Stimulated activated CD8-positive, alpha-beta memory T cell treated with anti-CD3 and anti-CD28 coated beads, Interleukin-12 subunit alpha, Interleukin-12 subunit beta, amount 100 ng/mL, for 24 hours (primary cell): ENCODE results near the gene MAPKAPK3.
A peak's percentile ranks its signal among the peaks of the same experiment; 100 is the strongest.
"Not testable (repeated sequence)": the region's sequence is repeated elsewhere in the genome, so short reads cannot be mapped to it uniquely, and the experiment has no call there.

Experiments used
- DNase-seq: peaks from one replicate; pipeline ENCODE4 v3.0.0-alpha.2; 2020; ENCODE audit errors: extremely low read depth

Gene MAPKAPK3

GRCh38 chr3:50656417-50657195 is 39.7 kb downstream of the MAPKAPK3 start:
- no peak for DNase-seq

GRCh38 chr3:50657407-50657806 is 40.5 kb downstream of the MAPKAPK3 start:
- no peak for DNase-seq

- DNase-seq = no peak
Observed at GRCh38 chr3:50657816-50658215, 40.9 kb downstream of the MAPKAPK3 start.

- no peak for DNase-seq
Observed at GRCh38 chr3:50658416-50658815, 41.5 kb downstream of the MAPKAPK3 start.

GRCh38 chr3:50658831-50659230 is 41.9 kb downstream of the MAPKAPK3 start:
- no peak for DNase-seq

GRCh38 chr3:50660386-50660785 is 43.4 kb downstream of the MAPKAPK3 start:
- DNase-seq = no peak

GRCh38 chr3:50661321-50661837 is 44.4 kb downstream of the MAPKAPK3 start:
- no peak for DNase-seq

- DNase-seq = no peak
Observed at GRCh38 chr3:50662408-50662807, 45.5 kb downstream of the MAPKAPK3 start.

GRCh38 chr3:50665081-50665840 is 48.3 kb downstream of the MAPKAPK3 start:
- no peak for DNase-seq

- DNase-seq = not testable (repeated sequence)
Observed at GRCh38 chr3:50665841-50666115, 48.8 kb downstream of the MAPKAPK3 start.

GRCh38 chr3:50666837-50667236 is 49.9 kb downstream of the MAPKAPK3 start:
- DNase-seq = no peak

- no peak for DNase-seq
Observed at GRCh38 chr3:50671331-50671730, 54.4 kb downstream of the MAPKAPK3 start.

- no peak for DNase-seq
Observed at GRCh38 chr3:50672656-50673055, 55.7 kb downstream of the MAPKAPK3 start.

GRCh38 chr3:50673931-50674330 is 57.0 kb downstream of the MAPKAPK3 start:
- DNase-seq = no peak

- peak; percentile 23 for DNase-seq
Observed at GRCh38 chr3:50674349-50675178, 57.6 kb downstream of the MAPKAPK3 start, which contains the start of gene DOCK3. TSS of gene DOCK3 (plus strand) at chr3:50674927. CDS start at chr3:50675264, 337 bp downstream.

GRCh38 chr3:50675179-50676030 is 58.5 kb downstream of the MAPKAPK3 start:
- DNase-seq = peak; percentile 30

- DNase-seq = no peak
Observed at GRCh38 chr3:50676031-50676705, 59.2 kb downstream of the MAPKAPK3 start.

- DNase-seq = no peak
Observed at GRCh38 chr3:50687127-50687751, 70.3 kb downstream of the MAPKAPK3 start.

GRCh38 chr3:50687916-50688315 is 71.0 kb downstream of the MAPKAPK3 start:
- no peak for DNase-seq

- DNase-seq = not testable (repeated sequence)
Observed at GRCh38 chr3:50688602-50689001, 71.7 kb downstream of the MAPKAPK3 start.
